ENCODE data around the gene ART3.
"Not testable (repeated sequence)": the region's sequence is repeated elsewhere in the genome, so short reads cannot be mapped to it uniquely, and the experiment has no call there.

The ART3 gene, protein sequence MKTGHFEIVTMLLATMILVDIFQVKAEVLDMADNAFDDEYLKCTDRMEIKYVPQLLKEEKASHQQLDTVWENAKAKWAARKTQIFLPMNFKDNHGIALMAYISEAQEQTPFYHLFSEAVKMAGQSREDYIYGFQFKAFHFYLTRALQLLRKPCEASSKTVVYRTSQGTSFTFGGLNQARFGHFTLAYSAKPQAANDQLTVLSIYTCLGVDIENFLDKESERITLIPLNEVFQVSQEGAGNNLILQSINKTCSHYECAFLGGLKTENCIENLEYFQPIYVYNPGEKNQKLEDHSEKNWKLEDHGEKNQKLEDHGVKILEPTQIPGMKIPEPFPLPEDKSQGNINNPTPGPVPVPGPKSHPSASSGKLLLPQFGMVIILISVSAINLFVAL

DNA sequence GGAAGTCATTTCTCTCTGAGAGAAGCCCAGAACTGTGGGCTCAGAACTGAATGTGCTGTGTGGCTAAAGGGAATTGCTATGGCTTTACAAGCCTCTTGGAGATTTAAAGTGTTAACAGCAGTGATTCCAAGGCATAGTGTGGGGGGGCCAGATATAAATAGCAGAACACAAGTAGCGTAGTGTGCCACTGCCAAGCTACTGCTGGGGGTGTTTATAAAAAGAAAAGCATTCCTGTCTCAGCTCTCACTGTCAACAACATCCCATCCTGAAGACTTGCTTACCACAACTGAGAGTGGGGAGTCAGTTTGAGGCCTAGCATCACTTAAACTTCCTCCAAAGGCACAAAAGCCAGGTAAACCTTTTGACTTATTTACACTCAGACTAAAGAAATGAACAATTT lies at the start of gene ART3:
Gene ART3, plus strand, starts transcription at position 242 of the 400 bp plus-strand sequence. CDS start 1,181 bp downstream, outside the sequence.
- DNase-seq, result no peak

- DNase-seq, result no peak
These were observed 46.2 kb upstream of the ART3 start for GRCh38 chr4:76028350-76028765.

DNA sequence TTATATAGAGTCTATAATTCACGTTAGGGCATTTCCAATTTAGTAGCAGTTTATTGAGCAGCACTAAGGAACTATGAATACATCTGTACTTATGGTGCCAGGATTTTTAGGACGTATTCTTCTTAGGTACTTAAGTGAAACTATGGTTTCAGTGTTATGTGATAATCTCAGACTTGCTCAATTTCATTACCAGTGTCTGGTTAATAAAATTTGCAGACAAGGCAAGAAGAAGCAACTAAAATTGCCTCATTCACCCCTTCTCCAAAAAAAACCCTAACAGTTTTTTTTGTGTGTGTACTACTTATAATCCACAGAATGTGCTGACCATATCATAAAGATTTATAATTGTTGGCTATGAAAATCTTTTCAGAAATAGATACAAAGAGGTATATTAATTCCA lies 45.2 kb upstream of the ART3 start:
- no peak for DNase-seq

DNA sequence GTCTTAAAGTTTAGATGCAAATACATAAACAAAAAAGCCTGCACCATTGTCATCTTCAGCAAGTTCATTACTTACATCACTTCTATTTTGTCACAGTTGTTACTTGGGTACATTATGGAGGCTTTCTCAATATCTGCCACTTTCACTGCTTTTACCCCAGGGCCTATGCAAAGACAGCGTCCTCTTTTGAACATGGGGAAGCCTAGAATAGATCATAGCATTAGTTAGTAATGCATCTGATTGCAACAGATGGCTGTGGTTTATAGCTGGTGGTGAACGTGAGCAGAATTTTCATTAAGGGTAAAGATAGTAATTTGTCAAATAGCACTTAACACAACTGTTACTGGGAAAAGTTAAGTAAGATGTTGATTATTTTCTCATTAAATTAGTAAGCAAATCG lies 39.4 kb upstream of the ART3 start:
- DNase-seq, result no peak

DNA sequence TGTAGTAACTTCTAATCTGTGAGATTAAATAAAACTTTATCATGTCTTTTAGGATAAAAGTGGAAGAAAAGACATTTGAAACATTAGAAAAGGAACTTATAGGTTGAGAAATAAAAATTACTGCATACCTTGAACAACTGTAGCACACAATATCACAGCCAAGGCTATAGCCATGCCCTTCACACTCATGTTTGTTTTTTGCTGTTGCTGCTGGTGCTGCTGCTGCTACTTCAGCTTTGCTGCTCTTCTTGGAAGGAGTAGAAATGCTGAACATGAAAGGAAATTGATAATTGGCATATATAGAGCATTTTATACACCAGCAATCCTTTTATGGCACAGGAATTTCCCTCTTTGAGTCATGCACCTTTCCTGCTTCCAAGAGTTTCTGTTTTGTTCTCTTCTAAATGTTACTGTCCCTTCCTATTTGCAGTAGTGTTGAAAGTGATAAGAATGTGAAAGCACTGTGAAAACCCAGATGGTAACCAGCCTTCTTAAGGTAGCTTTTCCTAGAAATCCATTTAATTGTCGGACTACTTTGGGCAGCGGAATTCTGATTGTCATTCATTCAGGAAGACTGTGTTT lies 38.6 kb upstream of the ART3 start, which contains the start of gene CXCL11:
Gene CXCL11, minus strand, starts transcription at position 272 of the 582 bp plus-strand sequence. Its CDS starts 83 bp downstream, at position 189.
- DNase-seq, result no peak

DNA sequence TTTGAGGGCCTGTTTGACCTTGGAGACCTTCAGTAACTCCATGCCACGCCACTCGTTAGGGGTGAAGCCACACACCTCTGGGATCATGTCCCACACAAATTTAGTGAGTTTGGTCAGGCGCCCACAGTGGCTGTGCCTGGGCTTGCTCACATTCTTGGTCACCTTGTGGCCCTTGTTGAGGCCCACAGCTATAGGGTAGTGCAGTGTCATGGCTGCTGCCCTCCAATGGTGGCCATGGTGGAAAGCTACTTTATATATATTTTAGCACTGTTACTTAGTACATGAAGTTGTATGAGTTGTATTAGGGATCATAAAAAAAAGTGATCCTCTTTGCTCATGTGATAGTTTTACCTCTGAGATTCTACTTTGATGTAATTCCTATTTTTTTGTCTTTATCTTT lies 37.7 kb upstream of the ART3 start:
- DNase-seq, result no peak

DNA sequence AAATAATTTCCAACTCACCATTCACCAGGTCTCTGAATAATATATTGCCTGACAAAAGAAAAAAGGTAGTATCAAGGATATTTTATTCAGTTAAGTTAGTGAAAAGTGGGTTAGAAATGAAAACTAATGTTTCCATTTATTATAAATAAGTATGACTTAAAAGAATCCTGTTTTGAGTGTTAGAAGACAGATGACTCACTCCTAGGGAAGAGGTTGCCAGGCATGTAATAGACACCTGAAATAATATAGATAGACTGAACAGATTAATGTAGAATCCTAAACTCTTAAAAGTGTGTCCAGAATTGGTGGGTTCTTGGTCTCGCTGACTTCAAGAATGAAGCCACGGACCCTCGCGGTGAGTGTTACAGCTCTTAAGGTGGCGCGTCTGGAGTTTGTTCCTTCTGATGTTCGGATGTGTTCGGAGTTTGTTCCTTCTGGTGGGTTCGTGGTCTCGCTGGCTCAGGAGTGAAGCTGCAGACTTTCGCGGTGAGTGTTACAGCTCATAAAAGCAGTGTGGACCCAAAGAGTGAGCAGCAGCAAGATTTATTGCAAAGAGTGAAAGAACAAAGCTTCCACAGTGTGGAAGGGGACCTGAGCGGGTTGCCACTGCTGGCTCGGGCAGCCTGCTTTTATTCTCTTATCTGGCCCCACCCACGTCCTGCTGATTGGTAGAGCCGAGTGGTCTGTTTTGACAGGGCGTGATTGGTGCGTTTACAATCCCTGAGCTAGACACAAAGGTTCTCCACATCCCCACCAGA lies 32.1 kb upstream of the ART3 start:
- not testable (repeated sequence) for DNase-seq

- DNase-seq, result not testable (repeated sequence)
These were observed 31.2 kb upstream of the ART3 start for GRCh38 chr4:76043306-76043705.

DNA sequence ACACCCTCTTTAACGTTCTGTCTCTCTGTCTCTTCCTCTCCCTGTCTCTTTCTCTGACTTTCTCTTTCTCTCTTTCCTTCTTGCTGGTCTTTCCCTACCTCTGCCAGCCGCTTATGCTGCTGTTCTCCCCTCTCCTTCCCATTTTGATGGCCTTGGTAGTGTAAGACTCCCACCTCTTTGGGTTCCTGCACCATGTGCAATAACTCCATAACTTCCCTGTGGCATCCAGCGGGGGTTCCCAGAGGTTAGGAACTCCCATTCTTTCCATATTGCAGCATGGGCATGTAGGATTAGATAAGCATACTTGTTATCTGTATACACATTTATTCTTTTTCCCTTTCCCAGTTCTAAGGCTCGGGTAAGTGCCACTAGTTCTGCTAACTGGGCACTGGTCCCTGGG lies 29.8 kb upstream of the ART3 start:
- not testable (repeated sequence) for DNase-seq

DNA sequence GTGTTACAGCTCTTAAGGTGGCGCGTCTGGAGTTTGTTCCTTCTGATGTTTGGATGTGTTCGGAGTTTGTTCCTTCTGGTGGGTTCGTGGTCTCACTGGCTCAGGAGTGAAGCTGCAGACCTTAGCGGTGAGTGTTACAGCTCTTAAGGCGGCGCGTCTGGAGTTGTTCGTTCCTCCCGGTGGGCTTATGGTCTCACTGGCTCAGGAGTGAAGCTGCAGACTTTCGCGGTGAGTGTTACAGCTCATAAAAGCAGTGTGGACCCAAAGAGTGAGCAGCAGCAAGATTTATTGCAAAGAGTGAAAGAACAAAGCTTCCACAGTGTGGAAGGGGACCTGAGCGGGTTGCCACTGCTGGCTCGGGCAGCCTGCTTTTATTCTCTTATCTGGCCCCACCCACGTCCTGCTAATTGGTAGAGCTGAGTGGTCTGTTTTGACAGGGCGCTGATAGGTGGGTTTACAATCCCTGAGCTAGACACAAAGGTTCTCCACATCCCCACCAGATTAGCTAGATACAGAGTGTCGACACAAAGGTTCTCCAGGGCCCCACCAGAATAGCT lies 24.6 kb upstream of the ART3 start:
- DNase-seq, result not testable (repeated sequence)

- not testable (repeated sequence) for DNase-seq
These were observed 23.9 kb upstream of the ART3 start for GRCh38 chr4:76050560-76051050.

GRCh38 chr4:76053730-76054129 lies 20.8 kb upstream of the ART3 start:
- DNase-seq, result no peak

- no peak for DNase-seq
These were observed 19.5 kb upstream of the ART3 start for GRCh38 chr4:76055016-76055415.

DNA sequence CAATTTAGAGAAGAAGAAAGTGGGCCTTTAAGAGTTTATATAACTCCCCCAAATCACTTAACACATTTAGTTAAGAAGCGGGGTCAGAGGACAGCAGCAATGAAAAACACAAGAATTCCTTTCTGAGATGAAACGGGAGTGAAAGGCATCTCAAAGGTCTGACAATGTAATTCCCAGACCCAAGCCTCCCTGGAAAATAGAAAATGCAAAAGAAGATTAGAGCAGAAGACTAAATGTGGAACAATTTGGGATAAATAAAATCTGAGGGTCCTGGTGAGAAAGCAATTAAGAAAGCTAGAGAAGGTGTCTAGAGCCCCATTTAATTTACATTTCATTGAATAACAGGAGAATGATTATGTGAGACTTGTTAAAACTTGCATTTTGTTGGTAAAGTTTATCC lies 19.1 kb upstream of the ART3 start:
- DNase-seq, result no peak

DNA sequence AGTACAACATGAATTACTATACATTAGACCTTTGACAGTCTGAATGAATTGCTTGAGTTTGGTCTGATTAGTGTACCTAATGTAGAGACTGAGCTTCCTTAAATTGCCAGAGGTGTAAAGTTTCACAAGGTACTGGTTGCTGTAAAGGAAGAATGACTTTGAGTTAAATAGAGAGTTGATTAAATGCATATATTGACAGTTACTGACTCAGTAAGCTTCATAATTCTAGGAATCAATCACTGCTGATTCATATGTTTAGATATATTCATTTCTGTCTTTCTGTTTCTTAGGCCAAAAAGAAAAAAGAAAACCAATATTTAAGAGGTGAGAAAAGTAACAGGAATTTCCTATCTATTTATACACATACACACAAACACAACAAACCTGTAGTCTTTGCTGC lies 16.2 kb upstream of the ART3 start:
- DNase-seq, result no peak

DNA sequence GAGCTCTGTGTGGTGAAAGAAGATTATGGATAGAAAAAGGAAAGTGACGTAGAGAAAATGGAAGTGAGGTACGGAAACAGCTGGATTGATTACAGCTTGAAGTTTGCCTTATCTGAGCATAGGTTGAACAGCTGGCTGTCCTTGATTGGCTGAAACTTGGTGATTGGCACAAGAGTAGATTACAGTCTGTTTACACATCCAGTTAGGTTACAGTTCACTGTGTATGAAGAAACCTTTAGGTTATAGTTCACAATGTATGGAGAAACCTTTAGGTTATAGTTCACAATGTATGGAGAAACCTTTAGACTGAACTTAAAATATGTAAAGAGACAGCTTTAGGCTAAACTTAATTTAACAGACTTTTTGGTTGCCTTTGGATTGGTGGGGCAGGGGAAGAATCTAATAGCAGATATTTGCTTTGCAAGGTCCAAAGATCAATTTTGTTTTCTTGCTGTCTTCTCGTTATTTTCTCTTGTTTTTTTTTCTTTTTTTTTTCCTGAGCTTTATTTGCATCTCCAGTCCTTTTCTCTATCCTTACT lies 15.6 kb upstream of the ART3 start:
- no peak for DNase-seq

- DNase-seq, result no peak
These were observed 14.8 kb upstream of the ART3 start for GRCh38 chr4:76059750-76060149.

GRCh38 chr4:76060506-76060905 lies 14.0 kb upstream of the ART3 start:
- no peak for DNase-seq

DNA sequence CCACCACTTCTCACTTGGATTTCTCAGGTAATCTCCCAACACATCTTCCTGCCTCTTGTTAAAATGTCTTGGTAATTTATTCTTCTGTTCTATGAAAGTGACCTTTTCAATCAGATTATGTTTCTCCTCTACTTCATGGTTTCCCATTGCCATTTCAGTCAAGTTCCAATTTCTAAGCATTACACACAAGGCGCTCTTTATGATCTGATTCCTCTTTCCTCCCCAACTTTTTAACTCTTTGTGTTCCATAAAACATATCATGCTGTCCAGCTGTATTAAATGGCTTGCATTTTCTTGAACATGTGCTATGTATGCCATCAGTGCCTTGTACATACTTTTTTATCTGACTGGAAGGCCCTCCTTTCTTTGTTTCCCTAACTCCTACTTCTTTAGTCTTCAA lies 13.1 kb upstream of the ART3 start:
- no peak for DNase-seq

- DNase-seq, result no peak
These were observed 12.5 kb upstream of the ART3 start for GRCh38 chr4:76061982-76062381.

- no peak for DNase-seq
These were observed 8.0 kb upstream of the ART3 start for GRCh38 chr4:76066546-76066945.

DNA sequence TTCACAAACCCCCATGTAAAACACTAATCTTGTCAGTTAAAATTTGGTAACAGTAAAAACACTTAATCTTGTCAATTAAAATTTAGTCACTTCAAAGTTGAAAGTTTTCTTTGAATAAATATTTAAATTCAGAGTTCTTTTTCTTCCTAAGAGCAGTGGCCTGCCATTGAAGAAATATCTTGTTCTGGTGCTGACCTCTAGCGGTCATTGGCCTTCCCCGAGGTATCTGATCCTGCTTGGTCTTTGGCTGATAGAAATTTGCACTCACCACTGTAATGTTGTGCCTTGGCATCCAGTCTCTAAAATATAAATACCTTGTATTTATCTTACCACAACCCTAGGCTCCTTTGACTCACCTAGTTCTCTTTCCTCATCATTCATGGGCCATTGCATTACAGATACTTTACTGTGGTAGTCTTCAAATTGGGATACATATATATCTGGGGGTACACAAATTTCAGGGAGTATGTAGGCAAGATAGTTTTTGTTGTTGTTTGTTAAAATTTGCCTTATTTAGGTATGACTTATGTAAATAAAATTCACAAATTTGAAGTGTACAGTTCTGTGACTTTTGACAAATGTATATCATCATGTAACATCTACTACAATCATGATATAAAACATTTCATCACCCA lies 6.7 kb upstream of the ART3 start:
- DNase-seq, result peak; percentile 3 to 39 (median 24)
